Breast epithelium (tissue), 4 donors: ENCODE data around the gene SMIM20. TPM values are rescaled to one million over a fixed set of nuclear protein-coding genes. Genes with fewer than 3 reads are reported as not detected.

Experiments
- DNase-seq, 2 donors: peaks; one replicate each; pipeline ENCODE4 v3.0.0-alpha.2; 2019; ENCODE audit warnings: low spot score in 2 of 2
- H3K27ac ChIP-seq, 2 donors: fragments of 200-600 bp; sonication (generic) in 1 of 2; one replicate each; pipeline ENCODE4 v1.5.1; 2016 to 2019; ENCODE audit warnings: mild to moderate bottlenecking in 1 of 2
- H3K27me3 ChIP-seq, 2 donors: fragments of 200-600 bp; sonication (generic) in 1 of 2; one replicate each; pipeline versions ENCODE4 v1.5.1 to v1.6.0; 2017 to 2019; ENCODE audit warnings: control low read depth in 1 of 2, mild to moderate bottlenecking in 1 of 2
- H3K36me3 ChIP-seq: fragments of 200-600 bp; one replicate; pipeline ENCODE4 v1.5.1; 2019
- H3K4me1 ChIP-seq, 2 donors: fragments of 200-600 bp; sonication (generic); one replicate each; pipeline ENCODE4 v1.5.1; 2016 to 2019; ENCODE audit warnings: control low read depth in 1 of 2
- H3K4me3 ChIP-seq, 3 donors: fragments of 200-600 bp; sonication (generic); 1 replicate in 2 of 3; 2 replicates in 1 of 3; pipeline ENCODE4 v1.5.1; 2016 to 2019; ENCODE audit warnings: mild to moderate bottlenecking in 3 of 3, moderate library complexity in 2 of 3
- H3K9me3 ChIP-seq, 2 donors: fragments of 200-600 bp; sonication (generic) in 1 of 2; one replicate each; pipeline ENCODE4 v1.5.1; 2016 to 2019; ENCODE audit warnings: control low read depth in 1 of 2
- CTCF ChIP-seq, 3 donors: fragments of 450-650 bp; IDR thresholded peaks; one replicate each; pipeline ENCODE4 v1.5.1; 2016 to 2017; ENCODE audit warnings: antibody characterized with exemption in 3 of 3, mild to moderate bottlenecking in 3 of 3, moderate library complexity in 3 of 3
- POLR2A ChIP-seq: fragments of 450-650 bp; IDR thresholded peaks from one replicate; pipeline ENCODE4 v1.6.1; 2016; ENCODE audit warnings: antibody characterized with exemption, mild to moderate bottlenecking, moderate library complexity
- POLR2AphosphoS5 ChIP-seq, 3 donors: sonication (generic); formaldehyde crosslinking; IDR thresholded peaks; one replicate each; pipeline ENCODE4 v1.6.1; 2017; ENCODE audit warnings: antibody characterized with exemption in 3 of 3
- intact Hi-C: fragments of 100-400 bp; cut with DNase I; formaldehyde crosslinking; loops from one replicate; pipeline ENCODE4 v1.15.1; 2023; ENCODE audit warnings: low total_unique reads
- total RNA-seq, 3 donors: library from RNA; depleted of rRNA; stranded (reverse); fragments of >200 nt; gene quantifications; one replicate each; pipeline ENCODE4 v1.1.0, GENCODE V29; 2016

Gene SMIM20
- total RNA-seq, 3 donors from 2014 or later = 26.9 to 37.0 (median 29.2) TPM

- no peaks in the 10 kb centered on the region for H3K27me3 ChIP-seq
- no peak overlapping the region for H3K27ac ChIP-seq
- H3K9me3 ChIP-seq = no peaks in the 10 kb centered on the region
- intact Hi-C loops = no loop called here
- no peak for DNase-seq
- no peaks in the 10 kb centered on the region for H3K4me1 ChIP-seq
- no peaks in the 10 kb centered on the region for H3K36me3 ChIP-seq
- no peak for TF ChIP-seq POLR2A
- TF ChIP-seq POLR2AphosphoS5 (IDR thresholded peaks at IDR 0.05) = no peak
- H3K4me3 ChIP-seq = no peak overlapping the region
Observed at GRCh38 chr4:25929298-25929686, 15.3 kb downstream of the SMIM20 start.

- no peak overlapping the region for H3K27ac ChIP-seq
- no peak for DNase-seq
Observed at GRCh38 chr4:25930731-25931354, 16.8 kb downstream of the SMIM20 start.

GRCh38 chr4:25936696-25937095 lies 22.7 kb downstream of the SMIM20 start:
- no peaks in the 10 kb centered on the region for H3K36me3 ChIP-seq
- no peak overlapping the region for H3K27ac ChIP-seq
- H3K27me3 ChIP-seq = no peaks in the 10 kb centered on the region
- no peak overlapping the region for H3K4me3 ChIP-seq
- intact Hi-C loops = no loop called here
- no peak for TF ChIP-seq POLR2A
- no peak for TF ChIP-seq CTCF (IDR thresholded peaks at IDR 0.05)
- TF ChIP-seq POLR2AphosphoS5 (IDR thresholded peaks at IDR 0.05) = no peak
- no peak for DNase-seq
- H3K9me3 ChIP-seq = no peaks in the 10 kb centered on the region
- H3K4me1 ChIP-seq = no peaks in the 10 kb centered on the region

More at GRCh38 chr4:25930731-25931354, 16.8 kb downstream of the SMIM20 start:
- no peaks in the 10 kb centered on the region for H3K4me1 ChIP-seq
- TF ChIP-seq POLR2AphosphoS5 (IDR thresholded peaks at IDR 0.05) = no peak
- no peak for TF ChIP-seq CTCF (IDR thresholded peaks at IDR 0.05)
- no peak for TF ChIP-seq POLR2A
- no peaks in the 10 kb centered on the region for H3K36me3 ChIP-seq
- no peak overlapping the region for H3K4me3 ChIP-seq
- H3K27me3 ChIP-seq = no peaks in the 10 kb centered on the region
- no peaks in the 10 kb centered on the region for H3K9me3 ChIP-seq
- intact Hi-C loops = no loop called here

- no peak for DNase-seq
- intact Hi-C loops = no loop called here
- Histone ChIP-seq H3K9me3 (no peaks in the 10 kb centered on the region), H3K27me3 (no peaks in the 10 kb centered on the region), H3K36me3 (no peaks in the 10 kb centered on the region), H3K4me3 (no peak overlapping the region), H3K4me1 (no peaks in the 10 kb centered on the region), H3K27ac (no peak overlapping the region)
- TF ChIP-seq POLR2AphosphoS5 (IDR thresholded peaks at IDR 0.05) (no peak), CTCF (IDR thresholded peaks at IDR 0.05) (no peak), POLR2A (no peak)
Observed at GRCh38 chr4:25937801-25938200, 23.8 kb downstream of the SMIM20 start.

GRCh38 chr4:25938366-25938765 lies 24.3 kb downstream of the SMIM20 start:
- H3K36me3 ChIP-seq = no peaks in the 10 kb centered on the region
- intact Hi-C loops = no loop called here
- H3K9me3 ChIP-seq = no peaks in the 10 kb centered on the region
- H3K27me3 ChIP-seq = no peaks in the 10 kb centered on the region
- DNase-seq = no peak
- no peaks in the 10 kb centered on the region for H3K4me1 ChIP-seq
- H3K4me3 ChIP-seq = no peak overlapping the region
- no peak overlapping the region for H3K27ac ChIP-seq
- TF ChIP-seq POLR2A (no peak), POLR2AphosphoS5 (IDR thresholded peaks at IDR 0.05) (no peak), CTCF (IDR thresholded peaks at IDR 0.05) (no peak)
